Eye (tissue), 1 donor: ENCODE measurements around the gene CLASP1.
"Not testable (repeated sequence)": the region's sequence is repeated elsewhere in the genome, so short reads cannot be mapped to it uniquely, and the experiment has no call there.

Experiments
- DNase-seq: peaks from one replicate; pipeline ENCODE4 v3.0.0-alpha.2; 2015

Gene CLASP1

GRCh38 chr2:121659933-121660332 is 10.7 kb upstream of the CLASP1 start:
- DNase-seq: no peak

- not testable (repeated sequence) for DNase-seq
Observed at GRCh38 chr2:121658393-121658792, 9.1 kb upstream of the CLASP1 start.

DNA sequence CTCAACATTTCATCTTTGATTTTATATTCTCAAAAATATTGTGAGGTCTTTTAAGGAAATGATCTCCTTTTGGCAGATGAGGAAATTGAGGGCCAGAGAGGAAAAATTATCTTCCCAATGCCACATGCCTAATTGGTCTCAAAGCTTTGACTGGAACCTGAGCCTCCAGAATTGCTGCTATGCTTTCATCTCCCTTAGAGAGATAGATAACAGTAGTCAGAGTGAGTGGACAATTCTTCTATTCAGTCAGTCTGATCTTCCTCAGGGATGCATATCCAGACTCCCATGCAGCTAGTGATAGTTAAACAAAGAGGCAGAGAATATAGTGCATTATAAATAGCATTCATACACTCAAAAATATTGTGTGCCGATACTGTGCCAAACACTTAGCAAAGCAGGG is 3.8 kb upstream of the CLASP1 start:
- no peak for DNase-seq

DNA sequence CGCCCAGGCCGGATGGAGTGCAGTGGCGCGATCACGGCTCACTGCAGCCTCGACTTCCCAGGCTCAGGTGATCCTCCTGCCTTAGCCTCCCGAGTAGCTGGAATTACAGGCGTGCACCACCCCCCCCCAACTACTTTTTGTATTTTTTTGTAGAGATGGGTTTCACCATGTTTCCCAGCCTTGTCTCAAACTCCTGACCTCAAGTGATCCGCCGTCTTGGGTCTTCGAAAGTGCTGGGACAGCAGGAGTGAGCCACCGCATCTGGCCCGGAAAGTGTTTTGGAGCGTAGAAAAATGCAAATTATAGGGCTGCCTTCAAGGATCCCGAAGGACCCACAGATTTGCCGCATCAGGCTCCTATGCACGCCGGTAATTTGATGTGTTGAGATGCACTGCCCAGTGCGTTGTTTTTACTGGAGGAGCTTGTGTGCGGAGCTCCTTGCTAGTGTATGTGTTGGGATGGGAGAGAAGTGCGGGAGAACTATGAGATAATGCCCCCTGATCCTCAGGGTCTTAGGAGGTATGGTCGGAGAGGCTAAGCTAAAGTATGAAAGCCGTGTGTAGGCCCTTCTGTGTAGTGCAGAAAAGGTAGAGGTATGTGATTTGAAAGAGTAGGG is 1.2 kb upstream of the CLASP1 start:
- DNase-seq: peak; percentile 46

DNA sequence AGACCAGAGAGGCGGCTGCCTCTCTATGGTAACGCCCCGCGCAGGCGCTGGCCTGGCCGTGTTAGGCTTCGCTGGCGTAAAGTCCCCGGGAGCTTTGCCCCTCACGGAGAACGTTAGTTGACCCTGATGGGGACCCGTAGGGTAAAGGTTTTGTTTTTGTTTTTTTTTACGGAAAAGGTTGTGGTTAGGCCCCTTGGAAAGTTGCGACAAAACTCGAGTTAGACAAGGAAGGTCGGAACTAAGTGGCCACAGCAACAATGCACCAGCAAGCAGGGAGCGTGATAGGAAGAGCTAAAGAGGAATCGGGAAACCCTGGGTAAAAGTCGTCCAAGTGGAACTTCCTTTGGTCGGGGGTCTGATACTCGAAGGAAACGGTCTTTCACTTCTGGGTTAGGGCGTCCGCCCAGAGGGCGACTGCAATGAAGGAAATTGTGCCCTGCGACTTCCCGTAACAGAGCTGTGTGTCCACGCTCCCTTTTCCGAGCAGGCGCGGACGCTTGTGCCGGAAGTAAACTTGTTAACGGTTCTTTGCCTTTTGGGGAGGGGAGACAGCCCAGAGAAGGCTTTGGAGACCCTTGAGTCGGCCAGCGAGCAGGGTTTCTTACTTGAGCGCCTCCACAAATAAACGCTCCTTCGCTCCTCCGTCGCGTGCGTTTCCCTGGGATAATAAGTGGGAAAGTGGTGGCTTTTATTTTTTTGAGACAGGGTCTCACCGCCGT is 493 bp upstream of the CLASP1 start:
- peak; percentile 98 for DNase-seq

GRCh38 chr2:121648206-121649148 is 785 bp downstream of the CLASP1 start:
- DNase-seq: no peak

- no peak for DNase-seq
Observed at GRCh38 chr2:121647396-121647795, 1.9 kb downstream of the CLASP1 start.

DNA sequence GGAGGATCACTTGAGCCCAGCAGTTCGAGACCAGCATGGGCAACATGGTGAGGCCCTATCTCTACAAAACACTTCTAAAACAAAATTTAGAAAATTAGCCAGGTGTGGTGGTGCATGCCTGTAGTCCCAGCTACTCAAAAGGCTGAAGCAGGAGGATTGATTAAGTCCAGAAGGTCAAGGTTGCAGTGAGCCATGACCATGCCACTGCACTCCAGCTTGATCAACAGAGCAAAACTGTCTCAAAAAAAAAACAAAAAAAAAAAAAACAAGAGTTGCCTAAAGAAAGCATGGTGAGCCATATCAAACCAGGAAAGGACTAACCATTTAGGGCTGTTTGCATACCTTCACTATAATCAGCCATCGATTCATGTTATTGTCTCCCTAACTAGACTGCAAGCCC is 4.5 kb downstream of the CLASP1 start:
- DNase-seq: no peak

- no peak for DNase-seq
Observed at GRCh38 chr2:121643877-121644276, 5.4 kb downstream of the CLASP1 start.

DNA sequence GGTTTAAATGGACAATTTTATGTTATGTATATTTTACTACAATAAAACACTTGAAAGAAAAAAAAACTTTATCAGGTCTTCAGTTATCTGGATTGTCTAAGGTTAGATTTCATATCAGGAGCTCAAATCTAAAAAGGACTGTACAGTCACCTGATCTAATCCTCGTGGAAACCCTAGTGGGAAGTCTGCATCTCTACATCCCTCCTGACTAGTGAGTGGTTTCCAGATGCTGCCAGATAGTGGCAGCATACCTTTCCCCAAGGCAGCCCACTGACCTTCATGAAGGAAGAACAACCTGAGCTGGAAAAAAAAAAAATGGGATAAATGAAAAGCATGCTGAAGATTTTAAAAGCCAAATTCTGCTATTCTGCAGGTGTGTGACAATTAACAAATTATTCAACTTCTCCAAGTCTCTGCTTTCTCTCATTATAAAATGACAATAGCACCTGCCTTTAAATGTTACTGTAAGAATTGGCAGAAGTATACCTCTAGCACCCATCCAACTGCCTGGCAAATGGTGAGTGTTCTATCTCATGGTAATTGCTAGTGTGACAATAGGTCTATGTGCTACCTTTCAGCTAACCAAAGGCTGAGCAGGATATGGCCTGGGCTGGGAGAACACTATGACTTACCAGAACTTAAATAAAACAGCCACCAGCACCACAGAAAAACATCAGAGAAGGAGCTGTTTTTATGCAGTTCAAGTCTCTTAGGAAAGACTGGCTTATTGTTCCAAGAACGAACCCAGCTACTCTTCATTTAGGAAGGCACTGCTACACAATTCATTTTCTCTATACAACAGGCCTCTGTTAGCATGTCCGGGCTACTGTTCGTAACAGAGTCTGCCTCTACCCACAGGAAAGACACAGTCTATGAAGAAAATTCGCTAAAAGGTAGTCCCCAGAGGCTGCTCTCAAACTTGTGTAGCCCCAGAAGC is 8.6 kb downstream of the CLASP1 start:
- no peak for DNase-seq

DNA sequence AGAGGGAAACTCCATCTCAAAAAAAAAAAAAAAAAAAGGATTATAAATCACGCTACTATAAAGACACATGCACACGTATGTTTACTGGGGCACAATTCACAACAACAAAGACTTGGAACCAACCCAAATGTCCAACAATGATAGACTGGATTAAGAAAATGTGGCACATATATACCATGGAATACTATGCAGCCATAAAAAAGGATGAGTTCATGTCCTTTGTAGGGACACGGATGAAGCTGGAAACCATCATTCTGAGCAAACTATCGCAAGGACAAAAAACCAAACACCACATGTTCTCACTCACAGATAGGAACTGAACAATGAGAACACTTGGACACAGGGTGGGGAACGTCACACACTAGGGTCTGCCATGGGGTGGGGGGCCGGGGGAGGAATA is 9.4 kb downstream of the CLASP1 start:
- DNase-seq: not testable (repeated sequence)

- DNase-seq: no peak
Observed at GRCh38 chr2:121638333-121638732, 10.9 kb downstream of the CLASP1 start.

DNA sequence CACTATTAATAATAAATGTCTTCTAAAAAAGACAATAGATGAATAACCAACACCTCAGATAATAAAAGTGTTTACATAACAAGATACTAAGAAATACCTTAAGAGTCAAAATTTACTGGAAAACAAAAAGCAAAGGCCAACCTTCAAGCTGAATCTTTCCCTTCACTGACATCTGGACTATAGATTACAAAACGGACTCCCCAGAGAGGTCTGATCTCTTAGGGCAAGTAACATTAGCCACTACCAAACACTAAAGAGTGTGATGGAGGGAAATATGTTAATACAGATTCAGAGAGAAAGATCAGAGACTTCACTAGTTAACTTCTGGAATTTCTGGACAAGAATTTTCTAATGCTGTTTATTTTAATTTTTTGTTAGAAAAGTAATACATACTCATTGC is 13.9 kb downstream of the CLASP1 start:
- DNase-seq: peak; percentile 23

- DNase-seq: no peak
Observed at GRCh38 chr2:121634354-121635307, 14.6 kb downstream of the CLASP1 start.

GRCh38 chr2:121633463-121633862 is 15.8 kb downstream of the CLASP1 start:
- DNase-seq: no peak

GRCh38 chr2:121627525-121628050 is 21.7 kb downstream of the CLASP1 start:
- no peak for DNase-seq

GRCh38 chr2:121626777-121627524 is 22.3 kb downstream of the CLASP1 start:
- no peak for DNase-seq

DNA sequence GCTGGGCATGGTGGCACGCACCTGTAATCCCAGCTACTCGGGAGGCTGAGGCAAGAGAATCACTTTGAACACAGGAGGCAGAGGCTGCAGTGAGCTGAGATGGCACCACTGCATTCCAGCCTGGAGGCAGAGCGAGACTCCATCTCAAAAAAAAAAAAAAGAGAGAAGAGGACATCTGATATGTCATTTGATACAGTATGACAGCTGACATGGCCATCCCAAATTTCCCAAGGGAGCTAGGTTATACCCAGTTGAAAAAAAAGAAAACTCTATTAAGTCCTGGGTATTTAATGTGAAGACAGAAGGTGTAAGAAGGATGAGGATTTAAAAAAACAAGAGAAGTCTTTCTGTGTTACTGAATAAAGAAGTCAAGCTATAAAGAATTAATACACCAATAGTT is 23.3 kb downstream of the CLASP1 start:
- no peak for DNase-seq

DNA sequence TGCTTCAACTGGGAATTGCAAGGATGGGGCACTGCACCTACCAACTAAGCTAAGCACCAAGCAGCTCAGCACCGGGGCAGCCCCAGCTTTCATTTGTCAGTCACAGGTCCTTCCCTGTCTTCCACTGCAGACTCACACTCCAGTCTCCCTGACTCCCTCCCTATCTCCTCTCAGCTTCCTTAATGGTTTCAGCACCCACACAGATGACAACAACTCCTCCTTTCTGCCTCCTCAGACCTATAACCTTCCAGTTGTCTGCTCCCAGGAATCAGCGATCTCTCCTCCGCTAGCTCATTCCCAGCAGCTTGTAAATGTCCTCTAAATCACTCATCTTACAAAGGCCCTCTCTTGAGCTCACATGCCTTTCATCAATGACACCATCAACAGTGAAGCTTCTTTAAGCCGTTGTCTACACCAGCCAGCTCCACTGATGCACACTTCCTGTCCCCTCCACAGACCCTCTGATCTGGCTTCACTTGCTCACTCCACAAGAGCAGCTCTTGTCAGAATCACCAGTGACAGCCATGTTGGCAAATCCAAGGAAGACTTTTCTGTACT is 32.1 kb downstream of the CLASP1 start:
- DNase-seq: peak; percentile 20

GRCh38 chr2:121613774-121614173 is 35.5 kb downstream of the CLASP1 start:
- DNase-seq: no peak
